H9 (cell line): ENCODE data around the gene CFDP1. TPM values are rescaled to one million over a fixed set of nuclear protein-coding genes. Genes with fewer than 3 reads are reported as not detected.

ENCODE experiments used
- DNase-seq: peaks from one replicate; pipeline ENCODE4 v3.0.0-alpha.2; 2017
- H2AFZ ChIP-seq: one replicate; pipeline ENCODE4 v1.6.1; 2013; ENCODE audit warnings: mild to moderate bottlenecking, low read length, control low read depth, moderate library complexity
- H2AK5ac ChIP-seq: 2 replicates; pipeline ENCODE4 v1.6.1; 2013; ENCODE audit warnings: low read length, control low read depth, mixed read lengths; ENCODE audit not compliant: insufficient read length
- H2BK120ac ChIP-seq: one replicate; pipeline ENCODE4 v1.6.1; 2013; ENCODE audit warnings: low read depth, mild to moderate bottlenecking, low read length, control low read depth, inconsistent platforms; ENCODE audit not compliant: poor library complexity, severe bottlenecking
- H2BK12ac ChIP-seq: 2 replicates; pipeline ENCODE4 v1.6.1; 2013; ENCODE audit warnings: low read length, control low read depth, mixed read lengths, low read depth; ENCODE audit not compliant: insufficient read length
- H2BK15ac ChIP-seq: 2 replicates; pipeline ENCODE4 v1.6.1; 2013; ENCODE audit warnings: low read depth, low read length, control low read depth
- H2BK20ac ChIP-seq: one replicate; pipeline ENCODE4 v1.6.1; 2013; ENCODE audit warnings: low read depth, mild to moderate bottlenecking, low read length, control low read depth, inconsistent platforms; ENCODE audit not compliant: poor library complexity, severe bottlenecking
- H2BK5ac ChIP-seq: 2 replicates; pipeline ENCODE4 v1.6.1; 2013; ENCODE audit warnings: low read length, control low read depth, mixed read lengths; ENCODE audit not compliant: insufficient read length
- H3K14ac ChIP-seq: 2 replicates; pipeline ENCODE4 v1.6.1; 2013; ENCODE audit warnings: low read length, control low read depth; ENCODE audit not compliant: insufficient read depth
- H3K18ac ChIP-seq: 2 replicates; pipeline ENCODE4 v1.6.1; 2013; ENCODE audit warnings: low read depth, mild to moderate bottlenecking, mixed read lengths, low read length, control low read depth; ENCODE audit not compliant: insufficient read length
- H3K23ac ChIP-seq: 2 replicates; pipeline ENCODE4 v1.6.1; 2013; ENCODE audit warnings: low read length, control low read depth, mixed read lengths, low read depth; ENCODE audit not compliant: insufficient read length
- H3K23me2 ChIP-seq: 2 replicates; pipeline ENCODE4 v1.6.1; 2013; ENCODE audit warnings: low read depth, mild to moderate bottlenecking, mixed read lengths, low read length, control low read depth; ENCODE audit not compliant: insufficient read length, poor library complexity, severe bottlenecking
- H3K27ac ChIP-seq: 2 replicates; pipeline ENCODE4 v1.5.1; 2013; ENCODE audit warnings: low read length, control low read depth, mixed read lengths, low read depth; ENCODE audit not compliant: insufficient read length
- H3K27me3 ChIP-seq: 2 replicates; pipeline ENCODE4 v1.6.1; 2013; ENCODE audit warnings: low read length, control low read depth, inconsistent platforms; ENCODE audit not compliant: insufficient read depth
- H3K4ac ChIP-seq: 2 replicates; pipeline ENCODE4 v1.6.1; 2013; ENCODE audit warnings: low read depth, mild to moderate bottlenecking, control low read depth, inconsistent platforms, low read length, moderate library complexity
- H3K4me1 ChIP-seq: 2 replicates; pipeline ENCODE4 v1.6.1; 2013; ENCODE audit warnings: low read length, control low read depth, inconsistent platforms; ENCODE audit not compliant: insufficient read depth
- H3K4me2 ChIP-seq: 2 replicates; pipeline ENCODE4 v1.6.1; 2013; ENCODE audit warnings: low read length, control low read depth, mixed read lengths; ENCODE audit not compliant: insufficient read length, insufficient read depth
- H3K56ac ChIP-seq: 2 replicates; pipeline ENCODE4 v1.6.1; 2013; ENCODE audit warnings: low read depth, mild to moderate bottlenecking, mixed read lengths, low read length, control low read depth; ENCODE audit not compliant: insufficient read length
- H3K79me1 ChIP-seq: 2 replicates; pipeline ENCODE4 v1.6.1; 2013; ENCODE audit warnings: low read depth, mild to moderate bottlenecking, moderate library complexity, low read length, control low read depth, inconsistent platforms; ENCODE audit not compliant: insufficient read depth, poor library complexity, severe bottlenecking
- H3K79me2 ChIP-seq: 2 replicates; pipeline ENCODE4 v1.6.1; 2013; ENCODE audit warnings: low read length, control low read depth, inconsistent platforms; ENCODE audit not compliant: insufficient read depth
- H3K9ac ChIP-seq: 2 replicates; pipeline ENCODE4 v1.6.1; 2013; ENCODE audit warnings: low read length, control low read depth, mixed read lengths; ENCODE audit not compliant: insufficient read length; ENCODE audit errors: extremely low read depth
- H3K9me3 ChIP-seq: one replicate; pipeline ENCODE4 v1.6.1; 2013; ENCODE audit warnings: low read depth, low read length, inconsistent platforms; ENCODE audit not compliant: control insufficient read depth
- H3T11ph ChIP-seq: one replicate; pipeline ENCODE4 v1.6.1; 2013; ENCODE audit warnings: mild to moderate bottlenecking, low read length, control low read depth, inconsistent platforms
- H4K20me1 ChIP-seq: one replicate; pipeline ENCODE4 v1.6.1; 2013; ENCODE audit not compliant: control insufficient read depth, insufficient read length, insufficient read depth
- H4K5ac ChIP-seq: 2 replicates; pipeline ENCODE4 v1.6.1; 2013; ENCODE audit warnings: low read depth, mild to moderate bottlenecking, mixed read lengths, low read length, control low read depth; ENCODE audit not compliant: insufficient read length
- H4K8ac ChIP-seq: replicated peaks from 2 replicates; pipeline ENCODE4 v1.6.1; 2013; ENCODE audit warnings: low read length, control low read depth, mixed read lengths, low read depth; ENCODE audit not compliant: insufficient read length
- H4K91ac ChIP-seq: 2 replicates; pipeline ENCODE4 v1.6.1; 2013; ENCODE audit warnings: low read depth, mild to moderate bottlenecking, moderate library complexity, mixed read lengths, low read length, control low read depth; ENCODE audit not compliant: insufficient read length
- H3K27ac Mint-ChIP-seq, 3 experiments: 2 replicates in 2 of 3; 3 replicates in 1 of 3; pipeline ENCODE4 v1.8.0; 2020 to 2021; ENCODE audit warnings: mixed read lengths in 3 of 3, mild to moderate bottlenecking in 1 of 3, moderate library complexity in 1 of 3
- H3K27me3 Mint-ChIP-seq: 2 replicates; pipeline ENCODE4 v1.8.0; 2021; ENCODE audit warnings: low read depth, mild to moderate bottlenecking, moderate library complexity, mixed read lengths
- H3K36me3 Mint-ChIP-seq, 3 experiments: 2 replicates in 2 of 3; 3 replicates in 1 of 3; pipeline ENCODE4 v1.8.0; 2020 to 2021; ENCODE audit warnings: low read depth in 3 of 3, mixed read lengths in 3 of 3; ENCODE audit not compliant: insufficient read depth in 1 of 3
- H3K4me1 Mint-ChIP-seq, 2 experiments: 2 replicates each; pipeline ENCODE4 v1.8.0; 2020; ENCODE audit warnings: mixed read lengths in 2 of 2
- H3K4me3 Mint-ChIP-seq, 2 experiments: 2 replicates in 1 of 2; 3 replicates in 1 of 2; pipeline ENCODE4 v1.8.0; 2020 to 2021; ENCODE audit warnings: mild to moderate bottlenecking in 2 of 2, mixed read lengths in 2 of 2, moderate library complexity in 1 of 2
- H3K9me3 Mint-ChIP-seq, 2 experiments: 2 replicates in 1 of 2; 3 replicates in 1 of 2; pipeline ENCODE4 v1.8.0; 2020; ENCODE audit warnings: mild to moderate bottlenecking in 2 of 2, mixed read lengths in 2 of 2, moderate library complexity in 1 of 2
- WGBS: extraction: QIAGEN DNeasy Blood & Tissue Kit; methylation state at CpG from one replicate; pipeline ENCODE4 v1.1.7; 2013; ENCODE audit warnings: missing lambda C conversion rate, low lambda C conversion rate, mixed read lengths; ENCODE audit not compliant: insufficient read length; ENCODE audit errors: extremely low coverage; 5-methylcytosine and 5-hydroxymethylcytosine counted together
- total RNA-seq: library from RNA; stranded (reverse); gene quantifications from 2 replicates; pipeline ENCODE4 v1.2.1, GENCODE V29; 2021
- TF ChIP-seq, protein P1 (sequence below): fragments of 200-600 bp; sonication (generic); conservative IDR thresholded peaks from 3 replicates; pipeline ENCODE4 v1.8.0; 2021; ENCODE audit warnings: antibody characterized with exemption, mild to moderate bottlenecking

Gene CFDP1
- total RNA-seq, 1 experiment from 2014 or later, result 89.2 TPM

DNA sequence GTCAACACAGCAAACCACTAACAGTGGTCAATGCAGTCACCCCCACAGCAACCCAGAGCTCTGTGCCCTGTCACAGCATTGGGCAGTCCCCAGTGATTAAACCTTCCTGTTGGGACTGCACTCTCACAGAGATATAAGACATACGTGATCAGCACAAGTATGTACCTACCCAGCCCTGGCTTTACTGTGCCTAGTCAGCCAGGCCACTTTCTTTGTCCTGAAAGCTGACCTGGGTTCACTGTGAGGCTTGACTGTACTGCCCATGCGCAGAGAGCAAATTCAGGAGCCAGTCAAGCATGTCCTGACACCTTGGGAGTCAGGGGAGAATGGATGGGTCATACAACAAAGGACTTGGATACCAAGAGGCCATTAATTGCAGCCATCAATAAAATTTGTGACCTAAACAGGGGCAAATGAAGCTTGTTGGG, 42.1 kb upstream of the CFDP1 start:
- no peaks in the 10 kb centered on the region for H4K20me1 ChIP-seq
- no peak overlapping the region for H2BK120ac ChIP-seq
- TF ChIP-seq, protein P1, sequence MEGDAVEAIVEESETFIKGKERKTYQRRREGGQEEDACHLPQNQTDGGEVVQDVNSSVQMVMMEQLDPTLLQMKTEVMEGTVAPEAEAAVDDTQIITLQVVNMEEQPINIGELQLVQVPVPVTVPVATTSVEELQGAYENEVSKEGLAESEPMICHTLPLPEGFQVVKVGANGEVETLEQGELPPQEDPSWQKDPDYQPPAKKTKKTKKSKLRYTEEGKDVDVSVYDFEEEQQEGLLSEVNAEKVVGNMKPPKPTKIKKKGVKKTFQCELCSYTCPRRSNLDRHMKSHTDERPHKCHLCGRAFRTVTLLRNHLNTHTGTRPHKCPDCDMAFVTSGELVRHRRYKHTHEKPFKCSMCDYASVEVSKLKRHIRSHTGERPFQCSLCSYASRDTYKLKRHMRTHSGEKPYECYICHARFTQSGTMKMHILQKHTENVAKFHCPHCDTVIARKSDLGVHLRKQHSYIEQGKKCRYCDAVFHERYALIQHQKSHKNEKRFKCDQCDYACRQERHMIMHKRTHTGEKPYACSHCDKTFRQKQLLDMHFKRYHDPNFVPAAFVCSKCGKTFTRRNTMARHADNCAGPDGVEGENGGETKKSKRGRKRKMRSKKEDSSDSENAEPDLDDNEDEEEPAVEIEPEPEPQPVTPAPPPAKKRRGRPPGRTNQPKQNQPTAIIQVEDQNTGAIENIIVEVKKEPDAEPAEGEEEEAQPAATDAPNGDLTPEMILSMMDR, result no peak
- Mint-ChIP-seq H3K36me3 (peaks cover 27 to 46% (median 37%) of the 10 kb centered on the region in 3 experiments), H3K4me3 (no peak overlapping the region), H3K9me3 (peaks cover 0 to 2% of the 10 kb centered on the region in 2 experiments; a peak in 1 of 5 replicates), H3K4me1 (peaks cover 21 to 26% of the 10 kb centered on the region in 2 experiments), H3K27ac (peak overlapping the region; percentile 29 to 79 (median 69); a peak in 4 of 7 replicates), H3K27me3 (no peaks in the 10 kb centered on the region; the same call in 1 of the 2 replicates)
- no peak overlapping the region for H4K91ac ChIP-seq
- no peaks in the 10 kb centered on the region for H3K23me2 ChIP-seq
- no peak overlapping the region for H2AFZ ChIP-seq
- no peak overlapping the region for H2AK5ac ChIP-seq
- no peak overlapping the region for H3K9ac ChIP-seq
- H2BK5ac ChIP-seq, result no peak overlapping the region
- no peak overlapping the region for H2BK15ac ChIP-seq
- H3K79me2 ChIP-seq, result no peaks in the 10 kb centered on the region
- H3K14ac ChIP-seq, result no peak overlapping the region
- no peak for DNase-seq
- no peak overlapping the region for H3K18ac ChIP-seq
- H3K79me1 ChIP-seq, result no peaks in the 10 kb centered on the region
- H4K5ac ChIP-seq, result no peak overlapping the region
- H3K56ac ChIP-seq, result no peak overlapping the region
- H3T11ph ChIP-seq, result no peak overlapping the region
- H3K9me3 ChIP-seq, result no peaks in the 10 kb centered on the region
- no peak overlapping the region for H3K4ac ChIP-seq
- H3K23ac ChIP-seq, result no peak overlapping the region
- H3K27me3 ChIP-seq, result no peaks in the 10 kb centered on the region
- no peak overlapping the region for H3K4me2 ChIP-seq
- no CpG with 5 or more reads among the region's 2 CpGs for WGBS
- H3K27ac ChIP-seq, result no peak overlapping the region
- H4K8ac ChIP-seq, result no peak overlapping the region
- peaks cover 5% of the 10 kb centered on the region; the same call in 1 of the 2 replicates for H3K4me1 ChIP-seq
- no peak overlapping the region for H2BK20ac ChIP-seq
- no peak overlapping the region for H2BK12ac ChIP-seq
